Trophoblast cell (in vitro differentiated cells and primary cell): ENCODE measurements around the gene GPR137B.
A peak's percentile ranks its signal among the peaks of the same experiment; 100 is the strongest.

Source experiments
- DNase-seq, 2 donors: peaks; one replicate each; pipeline ENCODE4 v3.0.0-alpha.2; 2016
- H2AFZ ChIP-seq: 2 replicates; pipeline ENCODE4 v1.6.1; 2013; ENCODE audit warnings: low read length, moderate library complexity, mild to moderate bottlenecking; ENCODE audit not compliant: insufficient read depth, poor library complexity
- H2AK5ac ChIP-seq: 2 replicates; pipeline ENCODE4 v1.6.1; 2013; ENCODE audit warnings: mild to moderate bottlenecking, low read length
- H2BK120ac ChIP-seq: 2 replicates; pipeline ENCODE4 v1.6.1; 2013; ENCODE audit warnings: low read length, mild to moderate bottlenecking, moderate library complexity; ENCODE audit not compliant: insufficient read depth, poor library complexity
- H2BK12ac ChIP-seq: 2 replicates; pipeline ENCODE4 v1.6.1; 2013; ENCODE audit warnings: mild to moderate bottlenecking, low read length, moderate library complexity
- H2BK5ac ChIP-seq: 2 replicates; pipeline ENCODE4 v1.6.1; 2013; ENCODE audit warnings: low read length, low read depth, moderate library complexity, mild to moderate bottlenecking; ENCODE audit not compliant: poor library complexity
- H3K14ac ChIP-seq: 2 replicates; pipeline ENCODE4 v1.6.1; 2013; ENCODE audit warnings: mild to moderate bottlenecking, low read length
- H3K18ac ChIP-seq: 2 replicates; pipeline ENCODE4 v1.6.1; 2013; ENCODE audit warnings: mild to moderate bottlenecking, low read length
- H3K23ac ChIP-seq: 2 replicates; pipeline ENCODE4 v1.6.1; 2013; ENCODE audit warnings: low read length
- H3K27ac ChIP-seq: 2 replicates; pipeline ENCODE4 v1.5.1; 2013; ENCODE audit warnings: low read depth, mild to moderate bottlenecking, inconsistent platforms, low read length, moderate library complexity
- H3K27me3 ChIP-seq: 2 replicates; pipeline ENCODE4 v1.6.1; 2013; ENCODE audit warnings: inconsistent platforms, mild to moderate bottlenecking, low read length, moderate library complexity; ENCODE audit not compliant: insufficient read depth
- H3K36me3 ChIP-seq, 2 experiments: 1 replicate in 1 of 2; 2 replicates in 1 of 2; pipeline ENCODE4 v1.6.1; 2013; ENCODE audit warnings: low read length in 2 of 2, mild to moderate bottlenecking in 2 of 2, moderate library complexity in 1 of 2; ENCODE audit not compliant: insufficient read depth in 2 of 2, control insufficient read depth in 1 of 2
- H3K4ac ChIP-seq: 2 replicates; pipeline ENCODE4 v1.6.1; 2013; ENCODE audit warnings: low read depth, mild to moderate bottlenecking, low read length, moderate library complexity
- H3K4me1 ChIP-seq, 2 experiments: 1 replicate in 1 of 2; 2 replicates in 1 of 2; pipeline ENCODE4 v1.6.1; 2013; ENCODE audit warnings: low read length in 2 of 2, mild to moderate bottlenecking in 2 of 2, moderate library complexity in 1 of 2; ENCODE audit not compliant: insufficient read depth in 2 of 2, control insufficient read depth in 1 of 2
- H3K4me2 ChIP-seq: 2 replicates; pipeline ENCODE4 v1.6.1; 2013; ENCODE audit warnings: inconsistent platforms, mild to moderate bottlenecking, low read length, moderate library complexity
- H3K4me3 ChIP-seq: 2 replicates; pipeline ENCODE4 v1.5.1; 2013; ENCODE audit warnings: mild to moderate bottlenecking, low read depth, low read length, inconsistent platforms
- H3K79me1 ChIP-seq: one replicate; pipeline ENCODE4 v1.6.1; 2013; ENCODE audit warnings: low read length
- H3K79me2 ChIP-seq: 2 replicates; pipeline ENCODE4 v1.6.1; 2013; ENCODE audit warnings: low read length, mild to moderate bottlenecking; ENCODE audit not compliant: control insufficient read depth, insufficient read depth, poor library complexity
- H3K9ac ChIP-seq: 2 replicates; pipeline ENCODE4 v1.6.1; 2013; ENCODE audit warnings: mild to moderate bottlenecking, low read length
- H3K9me3 ChIP-seq: 2 replicates; pipeline ENCODE4 v1.6.1; 2013; ENCODE audit warnings: low read depth, mild to moderate bottlenecking, control low read depth, inconsistent platforms, low read length; ENCODE audit not compliant: insufficient read depth
- H4K12ac ChIP-seq: 2 replicates; pipeline ENCODE4 v1.6.1; 2013; ENCODE audit warnings: low read depth, mild to moderate bottlenecking, low read length, moderate library complexity
- H4K8ac ChIP-seq: 2 replicates; pipeline ENCODE4 v1.6.1; 2013; ENCODE audit warnings: low read depth, mild to moderate bottlenecking, low read length, moderate library complexity
- H4K91ac ChIP-seq: one replicate; pipeline ENCODE4 v1.6.1; 2013; ENCODE audit warnings: low read depth, mild to moderate bottlenecking, low read length, moderate library complexity
- WGBS: extraction: QIAGEN DNeasy Blood & Tissue Kit; methylation state at CpG from one replicate; pipeline ENCODE4 v1.1.7; 2013; ENCODE audit warnings: missing lambda C conversion rate; ENCODE audit not compliant: insufficient read length, insufficient coverage; ENCODE audit errors: extremely low coverage; 5-methylcytosine and 5-hydroxymethylcytosine counted together

The GPR137B gene

DNA sequence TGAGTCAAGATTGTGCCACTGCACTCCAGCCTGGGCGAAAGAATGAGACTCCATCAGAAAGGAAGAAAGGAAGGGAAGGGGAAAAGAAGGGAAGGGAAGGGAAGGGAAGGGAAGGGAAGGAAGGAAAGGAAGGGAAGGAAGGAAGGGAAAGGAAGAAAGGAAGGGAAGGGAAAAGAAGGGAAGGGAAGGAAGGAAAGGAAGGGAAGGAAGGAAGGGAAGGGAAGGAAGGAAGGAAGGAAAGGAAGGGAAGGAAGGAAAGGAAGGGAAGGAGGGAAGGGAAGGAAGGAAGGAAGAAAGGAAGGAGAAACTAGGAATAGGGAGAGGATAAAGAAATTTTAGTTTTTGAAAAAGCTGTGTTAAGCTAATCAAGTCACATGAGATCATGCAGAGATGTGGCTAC lies 44.1 kb upstream of the GPR137B start:
- H2BK120ac ChIP-seq: no peak overlapping the region
- H3K14ac ChIP-seq: no peak overlapping the region
- no peak overlapping the region for H4K91ac ChIP-seq
- no peak overlapping the region for H3K27ac ChIP-seq
- H3K4ac ChIP-seq: no peak overlapping the region
- H3K18ac ChIP-seq: no peak overlapping the region
- no peak overlapping the region for H2BK5ac ChIP-seq
- no peak for DNase-seq
- H2AK5ac ChIP-seq: no peak overlapping the region
- H3K79me1 ChIP-seq: no peaks in the 10 kb centered on the region
- H3K36me3 ChIP-seq: no peaks in the 10 kb centered on the region
- H3K79me2 ChIP-seq: no peaks in the 10 kb centered on the region
- no peak overlapping the region for H3K4me2 ChIP-seq
- H2BK12ac ChIP-seq: no peak overlapping the region
- no peak overlapping the region for H4K12ac ChIP-seq
- H3K9ac ChIP-seq: no peak overlapping the region
- no peak overlapping the region for H3K23ac ChIP-seq
- H3K27me3 ChIP-seq: no peaks in the 10 kb centered on the region
- WGBS: no CpG with 5 or more reads among the region's 1 CpG
- no peak overlapping the region for H2AFZ ChIP-seq
- H3K4me3 ChIP-seq: no peak overlapping the region
- H4K8ac ChIP-seq: no peak overlapping the region
- H3K4me1 ChIP-seq: no peaks in the 10 kb centered on the region
- H3K9me3 ChIP-seq: peaks cover 4% of the 10 kb centered on the region

DNA sequence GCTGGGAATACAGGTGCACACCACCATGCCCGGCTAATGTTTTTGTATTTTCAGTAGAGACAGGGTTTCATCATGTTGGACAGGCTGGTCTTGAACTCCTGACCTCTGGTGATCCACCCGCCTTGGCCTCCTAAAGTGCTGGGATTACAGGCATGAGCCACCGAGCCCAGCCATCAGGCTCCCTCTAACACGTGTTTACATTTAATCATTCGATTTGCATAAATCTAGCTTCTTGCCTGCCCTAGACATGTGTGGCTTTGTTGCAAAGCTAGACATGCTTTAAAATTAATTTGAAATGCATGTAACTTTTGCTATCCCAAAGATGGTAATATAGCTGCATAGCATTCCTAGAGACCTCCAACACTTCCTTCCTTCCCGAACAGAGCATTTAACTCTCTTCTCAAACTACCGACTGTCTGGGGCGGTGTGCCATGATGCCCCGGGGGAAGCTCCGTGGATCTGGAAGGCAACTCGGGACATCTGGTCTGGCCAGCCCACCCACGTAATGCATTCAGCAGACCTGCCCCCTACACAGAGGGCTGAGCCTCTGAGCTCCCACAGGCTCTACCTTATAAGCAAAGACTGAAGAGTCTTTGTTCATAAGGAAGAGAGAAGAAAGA lies 42.9 kb upstream of the GPR137B start:
- no peak for DNase-seq
- H3K79me1 ChIP-seq: no peaks in the 10 kb centered on the region
- H2BK120ac ChIP-seq: no peak overlapping the region
- no peak overlapping the region for H4K12ac ChIP-seq
- H2BK5ac ChIP-seq: no peak overlapping the region
- no peak overlapping the region for H3K4ac ChIP-seq
- no CpG with 5 or more reads among the region's 12 CpGs for WGBS
- no peak overlapping the region for H3K23ac ChIP-seq
- H3K27me3 ChIP-seq: no peaks in the 10 kb centered on the region
- no peak overlapping the region for H3K14ac ChIP-seq
- no peak overlapping the region for H2AK5ac ChIP-seq
- no peak overlapping the region for H3K18ac ChIP-seq
- no peak overlapping the region for H3K27ac ChIP-seq
- no peak overlapping the region for H3K4me3 ChIP-seq
- no peak overlapping the region for H3K9ac ChIP-seq
- H2BK12ac ChIP-seq: no peak overlapping the region
- H2AFZ ChIP-seq: no peak overlapping the region
- H4K8ac ChIP-seq: no peak overlapping the region
- H3K79me2 ChIP-seq: no peaks in the 10 kb centered on the region
- peaks cover 4% of the 10 kb centered on the region for H3K9me3 ChIP-seq
- H3K4me2 ChIP-seq: no peak overlapping the region
- H3K36me3 ChIP-seq: no peaks in the 10 kb centered on the region
- H4K91ac ChIP-seq: no peak overlapping the region
- H3K4me1 ChIP-seq: no peaks in the 10 kb centered on the region

DNA sequence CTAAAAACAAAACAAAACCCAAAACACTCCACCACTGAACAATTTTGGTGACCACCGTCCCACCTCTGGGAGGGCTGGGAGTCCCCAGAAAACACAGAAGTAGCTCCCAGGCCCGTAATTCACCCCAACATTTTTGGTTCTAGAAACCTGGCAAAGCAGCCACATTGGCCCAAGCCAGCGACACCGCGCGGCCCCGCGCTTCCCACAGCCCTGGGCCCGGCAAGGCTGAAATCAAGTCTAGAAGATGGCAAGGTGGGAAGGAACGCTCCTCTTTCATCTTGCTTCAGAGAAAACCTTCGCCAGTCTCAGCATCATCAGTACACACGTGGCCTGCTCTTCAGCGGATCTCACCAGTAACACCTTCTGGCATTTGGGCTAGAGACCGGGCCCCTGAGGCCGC lies 41.5 kb upstream of the GPR137B start:
- Histone ChIP-seq H2AK5ac (no peak overlapping the region), H3K9me3 (peaks cover 4% of the 10 kb centered on the region), H3K79me1 (no peaks in the 10 kb centered on the region), H2BK120ac (no peak overlapping the region), H3K9ac (no peak overlapping the region), H4K12ac (no peak overlapping the region), H4K91ac (no peak overlapping the region), H2BK5ac (no peak overlapping the region), H2AFZ (no peak overlapping the region), H3K4me1 (no peaks in the 10 kb centered on the region), H3K18ac (no peak overlapping the region), H3K36me3 (no peaks in the 10 kb centered on the region), H4K8ac (no peak overlapping the region), H3K79me2 (no peaks in the 10 kb centered on the region), H3K14ac (no peak overlapping the region), H3K27me3 (no peaks in the 10 kb centered on the region), H3K4me2 (no peak overlapping the region), H3K23ac (no peak overlapping the region), H2BK12ac (no peak overlapping the region), H3K27ac (no peak overlapping the region), H3K4ac (no peak overlapping the region), H3K4me3 (no peak overlapping the region)
- WGBS: no CpG with 5 or more reads among the region's 15 CpGs
- DNase-seq: no peak

DNA sequence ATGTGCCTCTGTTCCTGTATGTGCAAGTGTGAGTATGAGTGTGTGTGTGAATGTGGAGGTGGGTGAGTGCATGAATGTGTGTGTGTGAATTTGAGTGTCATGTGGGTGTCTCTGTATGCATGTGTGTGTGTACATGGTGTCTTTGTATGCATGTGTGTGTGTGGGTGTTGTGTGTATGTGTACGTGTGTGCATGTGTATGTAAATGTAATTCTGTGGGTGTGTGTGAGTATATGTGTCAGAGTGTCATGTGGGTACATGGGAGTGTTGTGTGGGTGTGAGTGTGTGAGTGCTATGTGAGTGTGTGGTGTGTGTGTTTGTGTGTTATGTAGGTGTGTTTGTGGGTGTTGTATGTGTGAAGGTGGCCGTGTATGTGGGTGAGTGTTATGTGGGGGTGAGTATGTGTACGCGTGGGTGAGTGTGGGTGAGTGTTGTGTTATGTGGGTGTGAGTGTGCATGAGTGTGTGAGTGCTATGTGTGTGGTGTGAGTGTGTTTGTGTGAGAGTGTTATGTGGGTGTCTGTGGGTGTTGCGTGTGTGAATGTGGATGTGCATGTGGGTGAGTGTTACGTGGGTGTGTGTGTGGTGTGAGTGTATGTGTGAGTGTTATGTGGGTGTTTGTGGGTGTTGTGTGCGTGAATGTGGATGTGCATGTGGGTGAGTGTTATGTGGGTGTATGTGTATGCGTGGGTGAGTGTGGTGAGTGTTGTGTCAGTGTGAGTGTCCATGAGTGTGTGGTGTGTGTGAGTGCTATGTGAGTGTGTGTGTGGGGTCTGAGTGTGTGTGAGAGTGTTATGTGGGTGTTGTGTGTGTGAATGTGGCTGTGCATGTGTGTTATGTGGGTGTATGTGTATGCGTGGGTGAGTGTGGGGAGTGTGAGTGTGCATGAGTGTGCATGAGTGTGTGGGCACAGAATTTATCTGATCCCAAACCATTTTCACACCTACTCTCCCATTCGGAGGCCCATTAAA lies 40.8 kb upstream of the GPR137B start:
- WGBS: 100% methylated on average over 5 of the region's 10 CpGs
- H4K91ac ChIP-seq: no peak overlapping the region
- no peak overlapping the region for H3K14ac ChIP-seq

More for the DNA sequence above, 40.8 kb upstream of the GPR137B start:
- no peaks in the 10 kb centered on the region for H3K4me1 ChIP-seq
- peak overlapping the region; percentile 37 for H3K23ac ChIP-seq
- H3K4me3 ChIP-seq: peak overlapping the region; percentile 18
- no peaks in the 10 kb centered on the region for H3K79me2 ChIP-seq
- no peak overlapping the region for H2BK12ac ChIP-seq
- H2AFZ ChIP-seq: no peak overlapping the region
- H2BK5ac ChIP-seq: no peak overlapping the region
- H2BK120ac ChIP-seq: no peak overlapping the region
- no peak overlapping the region for H3K18ac ChIP-seq
- H3K36me3 ChIP-seq: no peaks in the 10 kb centered on the region
- H3K27me3 ChIP-seq: no peaks in the 10 kb centered on the region
- no peaks in the 10 kb centered on the region for H3K79me1 ChIP-seq
- no peak overlapping the region for H4K8ac ChIP-seq
- H3K9me3 ChIP-seq: peaks cover 4% of the 10 kb centered on the region
- no peak overlapping the region for H3K9ac ChIP-seq
- H2AK5ac ChIP-seq: no peak overlapping the region
- DNase-seq: no peak
- H3K27ac ChIP-seq: no peak overlapping the region
- H3K4me2 ChIP-seq: no peak overlapping the region
- H4K12ac ChIP-seq: no peak overlapping the region
- H3K4ac ChIP-seq: no peak overlapping the region
